Tongue (tissue), 2 donors: ENCODE data around the gene TMEM187. TPM values are rescaled to one million over a fixed set of nuclear protein-coding genes. Genes with fewer than 3 reads are reported as not detected.

Experiments
- small RNA-seq: library from RNA; depleted of rRNA; stranded (forward); fragments of <200 nt; gene quantifications from one replicate; pipeline ENCODE3, GENCODE V24; 2014; ENCODE audit warnings: low replicate concordance
- total RNA-seq: library from RNA; depleted of rRNA; stranded (reverse); fragments of >200 nt; gene quantifications from one replicate; pipeline ENCODE4 v1.2.3, GENCODE V29; 2014

The TMEM187 gene
- total RNA-seq, 1 donor from 2014 or later, result 9.4 TPM

Small RNAs within 50 kb of the gene (small RNA-seq; reads per million reads assigned to genes)
- gene MIR3202-1, result not detected

Other genes starting within 250 kb of the TMEM187 start
- 84.2 TPM for gene BCAP31, start 248.4 kb upstream of the TMEM187 start, total RNA-seq
- gene ABCD1, start 247.9 kb upstream of the TMEM187 start, total RNA-seq, result 12.0 TPM
- gene PLXNB3, start 208.5 kb upstream of the TMEM187 start, total RNA-seq, result 6.8 TPM
- 81.4 TPM for gene SRPK3, start 191.7 kb upstream of the TMEM187 start, total RNA-seq
- gene IDH3G, start 178.4 kb upstream of the TMEM187 start, total RNA-seq, result 61.1 TPM
- gene SSR4, start 178.1 kb upstream of the TMEM187 start, total RNA-seq, result 46.4 TPM
- 4.1 TPM for gene PDZD4, start 142.2 kb upstream of the TMEM187 start, total RNA-seq
- gene L1CAM, start 86.6 kb upstream of the TMEM187 start, total RNA-seq, result 17.5 TPM
- gene AVPR2, start 68.1 kb upstream of the TMEM187 start, total RNA-seq, result 1.7 TPM
- 19.6 TPM for gene ARHGAP4, start 46.5 kb upstream of the TMEM187 start, total RNA-seq
- gene NAA10, start 37.7 kb upstream of the TMEM187 start, total RNA-seq, result 47.8 TPM
- 5.2 TPM for gene RENBP, start 28.1 kb upstream of the TMEM187 start, total RNA-seq
- 25.2 TPM for gene HCFC1, start 936 bp upstream of the TMEM187 start, total RNA-seq
- gene IRAK1, start 47.1 kb downstream of the TMEM187 start, total RNA-seq, result 20.4 TPM
- 37.5 TPM for gene MECP2, start 125.0 kb downstream of the TMEM187 start, total RNA-seq
- not detected for gene OPN1LW, start 171.5 kb downstream of the TMEM187 start, total RNA-seq
- not detected for gene OPN1MW, start 209.8 kb downstream of the TMEM187 start, total RNA-seq
- gene OPN1MW2, start 247.0 kb downstream of the TMEM187 start, total RNA-seq, result not detected